GM21526 (cell line): Measurements from ENCODE around the gene FIZ1.
A peak's percentile ranks its signal among the peaks of the same experiment; 100 is the strongest.

Experiments used
- ATAC-seq: cut with Tn5 transposase; IDR thresholded peaks from one replicate; pipeline ENCODE4 v1.9.1; 2021; ENCODE audit warnings: moderate library complexity; ENCODE audit not compliant: unreplicated experiment, low FRiP score

FIZ1 gene

DNA sequence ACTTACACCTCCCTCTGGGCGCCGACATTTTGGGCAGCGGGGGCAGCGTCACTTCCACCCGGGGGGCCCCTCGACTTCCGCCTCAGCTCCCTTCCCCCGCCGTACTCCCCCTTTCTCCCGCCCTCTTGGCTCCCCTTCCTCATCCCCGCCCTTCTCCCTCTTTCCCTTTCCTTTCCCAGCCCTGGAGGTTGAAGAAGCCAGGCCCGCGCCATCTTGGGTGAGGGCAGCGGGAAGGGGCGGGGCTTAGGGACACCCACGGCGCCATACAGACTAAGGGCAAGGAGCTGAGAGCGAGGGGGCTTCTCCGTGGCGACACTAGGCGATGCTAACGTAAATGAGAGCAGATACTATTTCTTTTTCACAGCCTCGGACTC lies at the start of gene FIZ1:
FIZ1 (minus strand) TSS at position 50 of the 374 bp plus-strand sequence. CDS start 1,652 bp downstream, outside the sequence.
- peak; percentile 49 for ATAC-seq

DNA sequence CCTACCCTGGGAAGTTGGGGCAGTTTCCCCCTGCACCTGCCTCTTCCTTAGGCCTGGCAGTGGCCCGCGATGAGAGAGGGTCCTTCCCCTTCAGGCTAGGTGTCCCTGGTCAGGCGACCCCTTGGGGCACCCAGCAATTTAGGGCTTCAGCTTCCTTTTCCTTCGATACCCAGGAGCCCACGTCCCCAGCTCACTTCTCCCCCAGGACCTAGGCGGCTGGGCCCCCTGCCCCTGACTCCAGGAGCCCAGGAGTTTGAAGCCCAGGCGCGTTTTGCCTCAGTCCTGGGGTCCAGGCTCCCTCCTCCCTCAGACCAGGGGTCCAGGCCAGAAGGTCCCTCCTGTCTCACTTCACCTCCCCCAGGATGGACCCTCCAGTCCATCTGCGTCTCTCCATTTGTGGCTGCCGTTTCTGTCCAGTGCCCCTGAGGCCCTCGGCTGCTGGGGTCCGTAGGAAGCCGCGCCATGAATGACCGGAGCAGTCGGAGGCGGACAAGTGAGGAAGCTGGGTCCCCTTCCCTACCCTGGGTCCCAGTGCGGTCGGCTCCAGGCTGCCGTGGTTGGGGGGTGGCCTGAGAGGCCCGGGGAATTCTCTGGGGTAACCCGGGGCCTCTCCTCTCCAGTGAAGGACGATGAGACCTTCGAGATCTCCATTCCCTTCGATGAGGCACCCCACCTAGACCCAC lies 49.4 kb upstream of the FIZ1 start:
- ATAC-seq, result no peak

- ATAC-seq, result no peak
Measured at GRCh38 chr19:55647732-55648584, 48.6 kb upstream of the FIZ1 start, which contains the start of gene CCDC106. TSS of gene CCDC106 (plus strand) at chr19:55648212. CDS start at chr19:55649047, 835 bp downstream.

DNA sequence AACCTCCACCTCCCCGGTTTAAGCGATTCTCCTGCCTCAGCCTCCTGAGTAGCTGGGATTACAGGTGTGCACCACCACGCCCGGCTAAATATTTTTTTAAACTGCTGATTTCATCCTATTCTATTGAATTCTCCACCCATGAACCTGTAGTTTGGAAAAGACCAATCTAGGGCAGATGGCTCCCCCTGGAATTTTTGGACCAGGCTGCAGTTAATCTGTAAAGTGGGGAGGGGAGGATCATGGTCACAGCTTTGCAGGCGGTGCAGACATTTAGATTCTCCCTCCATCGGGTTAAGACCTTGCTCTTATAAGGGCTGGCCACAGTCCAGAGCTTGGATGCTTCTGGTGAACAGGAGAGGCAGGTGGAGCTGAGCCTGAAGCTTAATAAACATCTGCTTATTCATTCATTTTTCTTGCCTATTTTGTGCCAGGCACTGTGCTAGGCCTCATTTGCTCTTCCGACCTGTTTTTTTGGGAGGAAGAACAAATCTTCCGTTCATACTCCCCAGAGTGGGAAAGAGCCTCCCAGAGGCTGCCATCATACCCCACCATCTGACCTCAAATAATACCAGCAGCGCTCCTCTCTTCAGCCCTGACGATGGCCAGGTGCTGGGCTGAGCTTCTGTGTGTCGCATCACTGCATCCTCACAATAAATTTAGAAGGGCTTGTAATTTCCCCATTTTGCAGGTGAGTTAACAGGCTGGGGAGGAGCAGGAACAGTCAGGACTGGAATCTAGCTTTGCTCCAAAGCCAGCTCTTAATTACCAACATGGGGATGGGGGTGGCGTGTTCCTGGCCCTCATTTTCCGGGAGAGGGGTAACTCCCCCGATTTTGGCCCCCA lies 47.8 kb upstream of the FIZ1 start:
- no peak for ATAC-seq

- ATAC-seq, result no peak
Measured at GRCh38 chr19:55645512-55645881, 46.2 kb upstream of the FIZ1 start.

- ATAC-seq, result no peak
Measured at GRCh38 chr19:55644842-55645511, 45.7 kb upstream of the FIZ1 start.

DNA sequence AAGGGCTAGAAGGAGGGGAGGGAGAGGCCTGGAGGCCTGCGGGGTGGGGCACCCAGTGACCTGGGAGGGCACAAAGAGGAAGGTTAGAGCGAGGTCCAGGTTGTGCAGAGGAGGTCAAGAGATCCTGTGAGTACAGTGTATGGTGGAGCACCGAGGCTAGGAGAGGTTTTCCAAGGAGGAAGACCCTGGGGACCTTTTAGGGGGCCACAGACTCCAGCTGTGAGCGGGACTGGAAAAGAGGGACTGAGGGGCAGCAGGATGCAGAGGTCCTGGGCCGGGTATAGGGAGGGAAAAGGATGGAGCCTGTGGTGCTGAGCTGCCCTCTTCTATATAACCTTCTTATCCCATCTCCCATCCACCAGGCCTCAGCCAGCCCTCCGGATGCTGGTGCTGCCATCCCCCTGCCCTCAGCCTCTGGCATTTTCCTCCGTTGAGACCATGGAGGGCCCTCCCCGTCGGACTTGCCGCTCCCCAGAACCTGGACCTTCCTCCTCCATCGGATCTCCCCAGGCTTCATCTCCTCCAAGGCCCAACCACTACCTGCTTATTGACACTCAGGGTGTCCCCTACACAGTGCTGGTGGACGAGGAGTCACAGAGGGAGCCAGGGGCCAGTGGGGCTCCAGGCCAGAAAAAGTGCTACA lies 45.0 kb upstream of the FIZ1 start:
- no peak for ATAC-seq

DNA sequence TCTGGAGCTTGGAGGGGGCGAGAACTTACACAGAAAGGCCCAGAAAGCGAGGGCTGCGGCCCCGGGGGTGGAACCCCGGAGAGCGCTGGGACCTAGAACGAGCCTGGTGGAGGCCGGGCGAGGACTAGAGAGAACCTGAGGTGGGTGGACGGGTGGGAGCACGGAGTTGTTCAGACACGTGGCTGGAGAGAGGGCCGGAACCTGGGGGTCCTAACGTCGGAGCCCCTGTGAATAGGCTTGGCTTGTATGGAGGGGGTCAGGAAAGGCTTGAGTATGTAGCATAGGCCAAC lies 44.5 kb upstream of the FIZ1 start:
- ATAC-seq, result no peak

- no peak for ATAC-seq
Measured at GRCh38 chr19:55643003-55643886, 43.9 kb upstream of the FIZ1 start, which contains the start of gene ZNF581. TSS of gene ZNF581 (plus strand) at chr19:55643649. CDS start at chr19:55644572, 923 bp downstream.

DNA sequence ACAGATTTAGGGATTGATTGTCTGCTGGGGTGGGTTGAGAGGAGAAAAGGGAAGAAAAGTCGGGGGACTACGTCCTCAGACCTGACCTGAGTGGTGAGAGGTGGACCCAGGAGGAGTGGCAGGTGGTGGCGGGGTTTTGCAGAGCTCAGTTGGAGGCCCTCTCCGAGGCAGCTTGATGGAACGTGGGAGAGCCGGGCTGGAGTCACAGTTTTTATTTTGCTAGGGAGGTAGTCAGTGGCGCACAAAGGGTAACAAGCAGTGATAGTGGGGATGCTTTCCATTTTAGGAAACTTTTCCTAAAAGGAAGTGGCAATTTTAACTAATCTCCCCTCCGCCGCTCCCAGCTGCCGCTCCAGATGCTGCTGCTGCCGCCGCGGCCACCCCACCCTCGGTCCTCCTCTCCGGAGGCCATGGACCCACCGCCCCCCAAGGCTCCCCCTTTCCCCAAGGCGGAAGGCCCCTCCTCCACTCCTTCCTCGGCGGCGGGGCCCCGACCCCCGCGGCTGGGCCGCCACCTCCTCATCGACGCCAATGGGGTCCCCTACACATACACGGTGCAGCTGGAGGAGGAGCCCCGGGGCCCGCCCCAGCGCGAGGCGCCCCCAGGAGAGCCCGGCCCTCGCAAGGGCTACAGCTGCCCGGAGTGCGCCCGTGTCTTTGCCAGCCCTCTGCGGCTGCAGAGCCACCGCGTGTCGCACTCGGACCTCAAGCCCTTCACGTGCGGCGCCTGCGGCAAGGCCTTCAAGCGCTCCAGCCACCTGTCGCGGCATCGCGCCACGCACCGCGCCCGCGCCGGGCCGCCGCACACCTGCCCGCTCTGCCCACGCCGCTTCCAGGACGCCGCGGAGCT lies 43.1 kb upstream of the FIZ1 start:
- ATAC-seq, result no peak

DNA sequence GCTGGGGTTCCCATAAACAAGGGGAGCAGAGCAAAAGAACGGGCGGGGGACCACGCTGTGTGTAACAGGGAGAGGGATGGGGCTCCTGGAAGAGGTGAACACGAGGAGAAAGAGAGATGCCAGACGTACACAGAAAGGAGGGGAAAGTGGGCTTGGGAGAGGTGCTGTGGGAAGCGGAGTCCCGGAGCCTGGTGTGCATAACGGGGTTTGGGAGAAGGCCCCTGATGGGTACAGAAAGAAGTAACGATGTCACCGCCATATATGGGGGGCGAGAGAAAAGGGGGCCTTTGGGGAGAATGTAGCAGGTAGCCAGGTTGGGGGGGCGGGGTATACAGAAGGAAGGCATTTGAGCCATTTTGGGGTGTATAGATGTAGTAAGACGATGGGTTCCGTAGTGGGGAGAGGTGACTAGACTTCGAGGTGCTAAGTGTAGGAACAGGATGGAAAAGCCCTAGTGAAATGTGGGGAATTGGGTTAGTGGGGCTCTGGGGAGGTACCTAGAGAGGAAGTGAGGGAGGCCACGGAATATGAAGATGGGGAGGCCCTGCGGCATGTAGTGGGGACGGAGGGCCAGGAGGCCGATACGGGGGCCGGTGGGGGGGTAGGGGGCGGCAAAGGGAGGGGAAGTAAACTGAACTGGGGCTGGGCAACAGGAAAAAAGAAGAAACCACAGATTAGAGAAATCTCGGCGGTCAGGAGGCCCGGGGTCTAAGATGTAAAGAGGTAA lies 42.3 kb upstream of the FIZ1 start:
- no peak for ATAC-seq

DNA sequence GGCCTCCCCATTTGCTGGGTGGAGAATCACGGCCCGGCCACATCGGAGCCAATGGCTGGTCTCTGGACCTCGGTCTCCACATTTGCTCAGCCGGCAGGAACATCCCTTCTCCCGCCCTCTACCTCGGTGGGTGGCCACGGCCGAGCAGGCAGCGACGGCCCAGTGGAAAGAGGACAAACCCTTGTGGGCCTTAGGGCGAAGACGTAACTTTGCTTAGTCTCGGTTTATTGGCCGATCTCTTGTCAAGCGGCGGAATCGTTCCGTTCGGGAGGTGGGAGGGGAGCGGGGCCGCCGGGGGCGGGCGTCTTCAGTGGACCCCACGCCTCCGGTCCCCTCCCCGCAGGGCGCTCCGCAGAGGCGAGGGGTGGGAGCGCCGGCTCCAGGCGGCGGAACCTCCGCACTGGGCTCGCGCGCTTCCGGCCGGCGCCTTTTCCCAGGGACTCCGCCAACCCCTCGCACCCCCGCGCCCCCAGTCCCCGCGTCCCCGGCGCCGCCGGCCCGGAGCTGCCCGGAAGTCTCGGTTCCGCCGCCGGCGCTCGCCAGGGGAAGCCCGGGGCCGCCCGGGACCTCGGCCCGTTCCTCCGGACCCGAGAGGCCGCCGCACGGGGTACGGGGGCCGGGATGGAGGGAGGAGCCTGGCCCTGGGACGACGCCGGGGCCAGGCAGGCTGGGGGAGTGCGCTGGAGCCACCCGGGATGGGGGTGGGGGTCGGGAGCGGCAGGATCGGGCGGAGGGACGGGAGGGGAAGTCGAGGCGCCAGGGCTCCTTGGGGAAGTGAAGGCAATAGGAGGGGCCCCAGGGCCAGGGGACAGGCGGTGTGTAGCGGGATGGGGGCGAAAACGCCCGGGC lies 41.5 kb upstream of the FIZ1 start, which contains the start of gene ZNF580:
ZNF580 (plus strand) TSS at position 426 of the 849 bp plus-strand sequence. CDS start 1,507 bp downstream, outside the sequence.
- ATAC-seq, result no peak

- no peak for ATAC-seq
Measured at GRCh38 chr19:55640043-55640576, 40.8 kb upstream of the FIZ1 start.

- no peak for ATAC-seq
Measured at GRCh38 chr19:55638864-55639359, 39.6 kb upstream of the FIZ1 start.

GRCh38 chr19:55637534-55637933 lies 38.2 kb upstream of the FIZ1 start:
- ATAC-seq, result no peak

- no peak for ATAC-seq
Measured at GRCh38 chr19:55636723-55637122, 37.4 kb upstream of the FIZ1 start.
